ENCODE measurements around the gene CERS6. TPM values are rescaled to one million over a fixed set of nuclear protein-coding genes. Genes with fewer than 3 reads are reported as not detected.
A peak's percentile ranks its signal among the peaks of the same experiment; 100 is the strongest.

CERS6 gene
- total and polyA plus RNA-seq, 10 of the 15 experiments (the other 5 are each of a cell fraction or from before 2014, with no cell fraction given): 1.3 to 20.4 (median 14.1) TPM

- Histone ChIP-seq H3K4me1 (ENCODE audit: control insufficient read depth, insufficient read depth, low read length) (peaks cover 30% of the 10 kb centered on the region), H3K4me3 (no peak overlapping the region), H3K27me3 (replicated peaks in 1 of 2; ENCODE audit: control insufficient read depth in 2 of 2, insufficient read depth in 2 of 2, low read length in 1 of 2) (no peaks in the 10 kb centered on the region), H3K27ac (ENCODE audit: control insufficient read depth, insufficient read depth) (peak overlapping the region; percentile 17), H3K36me3 (ENCODE audit: control insufficient read depth in 2 of 2, insufficient read depth in 2 of 2, low read length in 1 of 2) (no peaks in the 10 kb centered on the region; a peak in 1 of 4 replicates), H3K9ac (ENCODE audit: control insufficient read depth, insufficient read depth, low read length) (no peak overlapping the region), H4K20me1 (ENCODE audit: control insufficient read depth, insufficient read depth) (no peaks in the 10 kb centered on the region), H3K79me2 (ENCODE audit: control insufficient read depth, insufficient read depth, low read length) (peaks cover 19% of the 10 kb centered on the region), H3K4me2 (ENCODE audit: control insufficient read depth, insufficient read depth) (peak overlapping the region; percentile 59), H2AFZ (ENCODE audit: control insufficient read depth, low read depth, low read length) (no peak overlapping the region; the same call in 1 of the 2 replicates), H3K9me3 (replicated peaks; ENCODE audit: control insufficient read depth, insufficient read depth, low read length) (peaks cover 30% of the 10 kb centered on the region)
- SMC1A ChIA-PET (ENCODE audit: uncharacterized antibody, unreplicated experiment): no interaction called here
- intact Hi-C loops (cut with micrococcal nuclease; ENCODE audit: unreplicated experiment) (no loop called here), in situ Hi-C loops (cut with MboI) (no loop called here)
- RAD21 ChIA-PET (ENCODE audit: unreplicated experiment): no interaction called here
- TF ChIP-seq RUNX3 (IDR thresholded peaks at IDR 0.05; ENCODE audit: low read length) (peak; percentile 62), EGR1 (IDR thresholded peaks at IDR 0.05; ENCODE audit: borderline replicate concordance in 1 of 2, low read depth in 2 of 2, low read length in 2 of 2) (0 out of 3 replicates have a peak, but pooled peaks of 1 of the 2 experiments have one; percentile 14), CBX5 (IDR thresholded peaks at IDR 0.05; ENCODE audit: low read depth) (peak; percentile 40; the same call in 1 of the 2 replicates), YY1 (IDR thresholded peaks at IDR 0.05; ENCODE audit: low read depth, low read length) (0 out of 2 replicates have a peak, but pooled peaks have one; percentile 30)
- TF ChIP-seq, protein P1, sequence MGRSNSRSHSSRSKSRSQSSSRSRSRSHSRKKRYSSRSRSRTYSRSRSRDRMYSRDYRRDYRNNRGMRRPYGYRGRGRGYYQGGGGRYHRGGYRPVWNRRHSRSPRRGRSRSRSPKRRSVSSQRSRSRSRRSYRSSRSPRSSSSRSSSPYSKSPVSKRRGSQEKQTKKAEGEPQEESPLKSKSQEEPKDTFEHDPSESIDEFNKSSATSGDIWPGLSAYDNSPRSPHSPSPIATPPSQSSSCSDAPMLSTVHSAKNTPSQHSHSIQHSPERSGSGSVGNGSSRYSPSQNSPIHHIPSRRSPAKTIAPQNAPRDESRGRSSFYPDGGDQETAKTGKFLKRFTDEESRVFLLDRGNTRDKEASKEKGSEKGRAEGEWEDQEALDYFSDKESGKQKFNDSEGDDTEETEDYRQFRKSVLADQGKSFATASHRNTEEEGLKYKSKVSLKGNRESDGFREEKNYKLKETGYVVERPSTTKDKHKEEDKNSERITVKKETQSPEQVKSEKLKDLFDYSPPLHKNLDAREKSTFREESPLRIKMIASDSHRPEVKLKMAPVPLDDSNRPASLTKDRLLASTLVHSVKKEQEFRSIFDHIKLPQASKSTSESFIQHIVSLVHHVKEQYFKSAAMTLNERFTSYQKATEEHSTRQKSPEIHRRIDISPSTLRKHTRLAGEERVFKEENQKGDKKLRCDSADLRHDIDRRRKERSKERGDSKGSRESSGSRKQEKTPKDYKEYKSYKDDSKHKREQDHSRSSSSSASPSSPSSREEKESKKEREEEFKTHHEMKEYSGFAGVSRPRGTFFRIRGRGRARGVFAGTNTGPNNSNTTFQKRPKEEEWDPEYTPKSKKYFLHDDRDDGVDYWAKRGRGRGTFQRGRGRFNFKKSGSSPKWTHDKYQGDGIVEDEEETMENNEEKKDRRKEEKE (IDR thresholded peaks at IDR 0.05): no peak
- TF ChIP-seq, protein P2, sequence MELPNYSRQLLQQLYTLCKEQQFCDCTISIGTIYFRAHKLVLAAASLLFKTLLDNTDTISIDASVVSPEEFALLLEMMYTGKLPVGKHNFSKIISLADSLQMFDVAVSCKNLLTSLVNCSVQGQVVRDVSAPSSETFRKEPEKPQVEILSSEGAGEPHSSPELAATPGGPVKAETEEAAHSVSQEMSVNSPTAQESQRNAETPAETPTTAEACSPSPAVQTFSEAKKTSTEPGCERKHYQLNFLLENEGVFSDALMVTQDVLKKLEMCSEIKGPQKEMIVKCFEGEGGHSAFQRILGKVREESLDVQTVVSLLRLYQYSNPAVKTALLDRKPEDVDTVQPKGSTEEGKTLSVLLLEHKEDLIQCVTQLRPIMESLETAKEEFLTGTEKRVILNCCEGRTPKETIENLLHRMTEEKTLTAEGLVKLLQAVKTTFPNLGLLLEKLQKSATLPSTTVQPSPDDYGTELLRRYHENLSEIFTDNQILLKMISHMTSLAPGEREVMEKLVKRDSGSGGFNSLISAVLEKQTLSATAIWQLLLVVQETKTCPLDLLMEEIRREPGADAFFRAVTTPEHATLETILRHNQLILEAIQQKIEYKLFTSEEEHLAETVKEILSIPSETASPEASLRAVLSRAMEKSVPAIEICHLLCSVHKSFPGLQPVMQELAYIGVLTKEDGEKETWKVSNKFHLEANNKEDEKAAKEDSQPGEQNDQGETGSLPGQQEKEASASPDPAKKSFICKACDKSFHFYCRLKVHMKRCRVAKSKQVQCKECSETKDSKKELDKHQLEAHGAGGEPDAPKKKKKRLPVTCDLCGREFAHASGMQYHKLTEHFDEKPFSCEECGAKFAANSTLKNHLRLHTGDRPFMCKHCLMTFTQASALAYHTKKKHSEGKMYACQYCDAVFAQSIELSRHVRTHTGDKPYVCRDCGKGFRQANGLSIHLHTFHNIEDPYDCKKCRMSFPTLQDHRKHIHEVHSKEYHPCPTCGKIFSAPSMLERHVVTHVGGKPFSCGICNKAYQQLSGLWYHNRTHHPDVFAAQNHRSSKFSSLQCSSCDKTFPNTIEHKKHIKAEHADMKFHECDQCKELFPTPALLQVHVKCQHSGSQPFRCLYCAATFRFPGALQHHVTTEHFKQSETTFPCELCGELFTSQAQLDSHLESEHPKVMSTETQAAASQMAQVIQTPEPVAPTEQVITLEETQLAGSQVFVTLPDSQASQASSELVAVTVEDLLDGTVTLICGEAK (IDR thresholded peaks at IDR 0.05; ENCODE audit: borderline replicate concordance): peak; percentile 52
- no peak for FAIRE-seq
- 2% methylated on average over 3 of the region's 3 CpGs for WGBS (ENCODE audit: insufficient coverage, insufficient replicate concordance, low lambda C conversion rate, missing lambda C conversion rate)
- no TSS peak for BruUV-seq (replicated peaks)
- POLR2A ChIA-PET: no interaction called here
- CTCF ChIA-PET: no interaction called here
- ATAC-seq: peak; percentile 76
- no peak for DNase-seq (ENCODE audit: low read depth, low spot score)
These were observed 145.7 kb downstream of the CERS6 start for GRCh38 chr2:168601741-168602140.

All from GM12878 (cell line).